Inflammatory macrophage treated with lipopolysaccharide for 4 hours (primary cell): ENCODE data around the gene TM4SF18.

Experiments used
- DNase-seq: peaks from one replicate; pipeline ENCODE4 v3.0.0-alpha.2; 2020

TM4SF18 gene

GRCh38 chr3:149325581-149325980 lies 7.9 kb downstream of the TM4SF18 start:
- no peak for DNase-seq

GRCh38 chr3:149324332-149324731 lies 9.1 kb downstream of the TM4SF18 start:
- no peak for DNase-seq

GRCh38 chr3:149321640-149322039 lies 11.8 kb downstream of the TM4SF18 start:
- DNase-seq = no peak

- DNase-seq = no peak
Observed at GRCh38 chr3:149321136-149321535, 12.3 kb downstream of the TM4SF18 start.

- DNase-seq = no peak
Observed at GRCh38 chr3:149319750-149320149, 13.7 kb downstream of the TM4SF18 start.

- no peak for DNase-seq
Observed at GRCh38 chr3:149317072-149317471, 16.4 kb downstream of the TM4SF18 start.

GRCh38 chr3:149316437-149316836 lies 17.0 kb downstream of the TM4SF18 start:
- no peak for DNase-seq

GRCh38 chr3:149315694-149316093 lies 17.7 kb downstream of the TM4SF18 start:
- no peak for DNase-seq

- no peak for DNase-seq
Observed at GRCh38 chr3:149314807-149315578, 18.4 kb downstream of the TM4SF18 start.

- DNase-seq = no peak
Observed at GRCh38 chr3:149313542-149313941, 19.9 kb downstream of the TM4SF18 start.

GRCh38 chr3:149310796-149311534 lies 22.5 kb downstream of the TM4SF18 start:
- no peak for DNase-seq

GRCh38 chr3:149307435-149307783 lies 26.0 kb downstream of the TM4SF18 start:
- DNase-seq = no peak

- DNase-seq = no peak
Observed at GRCh38 chr3:149306751-149307434, 26.5 kb downstream of the TM4SF18 start.

GRCh38 chr3:149305376-149305775 lies 28.1 kb downstream of the TM4SF18 start:
- no peak for DNase-seq

- DNase-seq = peak; percentile 90
Observed at GRCh38 chr3:149299938-149300801, 33.3 kb downstream of the TM4SF18 start.

- no peak for DNase-seq
Observed at GRCh38 chr3:149296972-149297371, 36.5 kb downstream of the TM4SF18 start.

GRCh38 chr3:149292666-149293065 lies 40.8 kb downstream of the TM4SF18 start:
- DNase-seq = peak; percentile 58

GRCh38 chr3:149291178-149291577 lies 42.3 kb downstream of the TM4SF18 start:
- DNase-seq = peak; percentile 22

GRCh38 chr3:149288655-149289054 lies 44.8 kb downstream of the TM4SF18 start:
- no peak for DNase-seq

GRCh38 chr3:149284034-149284433 lies 49.4 kb downstream of the TM4SF18 start:
- DNase-seq = no peak

- no peak for DNase-seq
Observed at GRCh38 chr3:149283401-149283800, 50.0 kb downstream of the TM4SF18 start.

- DNase-seq = no peak
Observed at GRCh38 chr3:149282836-149283235, 50.6 kb downstream of the TM4SF18 start.

GRCh38 chr3:149282322-149282721 lies 51.1 kb downstream of the TM4SF18 start:
- no peak for DNase-seq
